ENCODE measurements around the gene KDM2B.

The KDM2B gene

GRCh38 chr12:121495746-121496145 lies 85.1 kb downstream of the KDM2B start:
- Histone ChIP-seq H2BK120ac (ENCODE audit: low read depth, low read length) (no peak overlapping the region), H2BK5ac (ENCODE audit: low read length) (no peak overlapping the region), H3K56ac (ENCODE audit: low read length) (no peak overlapping the region), H4K8ac (ENCODE audit: low read depth, low read length) (no peak overlapping the region), H3K79me1 (ENCODE audit: low read length) (peaks cover 6% of the 10 kb centered on the region), H3K27me3 (ENCODE audit: insufficient read depth, low read length, poor library complexity) (no peaks in the 10 kb centered on the region), H3K4me3 (ENCODE audit: low read length) (no peak overlapping the region), H2BK15ac (replicated peaks; ENCODE audit: low read depth) (no peak overlapping the region), H2AK5ac (ENCODE audit: low read length) (no peak overlapping the region), H3K9ac (ENCODE audit: low read length) (no peak overlapping the region), H3K27ac (ENCODE audit: low read depth, low read length) (no peak overlapping the region), H3K4me1 (ENCODE audit: control insufficient read depth, low read depth, low read length) (peaks cover 1% of the 10 kb centered on the region), H3K23ac (ENCODE audit: low read length) (no peak overlapping the region), H3K4me2 (ENCODE audit: low read length) (no peak overlapping the region), H3K4ac (ENCODE audit: low read depth, low read length) (no peak overlapping the region), H3K36me3 (ENCODE audit: control insufficient read depth, insufficient read depth, low read length) (peaks cover 8% of the 10 kb centered on the region), H3K18ac (ENCODE audit: low read length) (no peak overlapping the region), H3K79me2 (ENCODE audit: control insufficient read depth, insufficient read depth, low read length) (no peaks in the 10 kb centered on the region), H4K5ac (ENCODE audit: low read length) (no peak overlapping the region)
- no CpG with 5 or more reads among the region's 8 CpGs for WGBS (ENCODE audit: extremely low coverage, insufficient coverage, low lambda C conversion rate)
- no peak for DNase-seq

DNA sequence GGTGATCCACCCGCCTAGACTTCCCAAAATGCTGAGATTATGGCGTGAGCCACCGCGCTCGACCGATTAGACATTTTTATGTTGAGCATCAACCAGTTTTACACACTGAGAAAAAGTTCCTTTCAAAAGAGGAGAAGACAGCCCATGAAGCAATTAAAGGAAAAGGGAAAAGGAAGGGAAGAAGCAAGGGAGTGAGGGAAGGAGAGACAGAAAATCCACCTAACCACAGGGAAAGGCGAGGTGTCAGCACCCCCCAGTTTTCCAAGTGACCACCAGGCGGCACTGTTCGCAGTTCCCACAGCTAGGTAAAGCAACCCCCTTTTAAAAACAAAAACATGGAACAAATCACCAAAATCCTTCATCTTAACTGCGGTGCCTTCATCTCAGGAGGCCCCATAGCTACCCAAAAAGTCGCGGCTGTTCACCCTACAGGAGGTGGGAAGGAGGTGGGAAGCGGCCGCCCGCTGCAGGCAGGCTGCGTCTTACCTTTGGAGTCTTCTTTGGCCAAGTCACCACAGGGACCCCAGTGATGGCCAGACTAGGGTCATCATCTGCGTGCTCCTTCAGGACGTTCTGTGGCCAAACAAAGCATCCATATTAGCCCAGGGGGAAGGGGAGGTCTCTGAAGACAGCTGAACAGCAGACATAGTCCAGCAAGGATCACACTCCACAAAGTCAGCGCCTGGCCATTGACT lies 86.6 kb downstream of the KDM2B start:
- peak; percentile 57 for DNase-seq
- WGBS (ENCODE audit: extremely low coverage, insufficient coverage, low lambda C conversion rate) = no CpG with 5 or more reads among the region's 19 CpGs
- Histone ChIP-seq H3K4ac (ENCODE audit: low read depth, low read length) (no peak overlapping the region), H3K23ac (ENCODE audit: low read length) (no peak overlapping the region), H3K4me2 (ENCODE audit: low read length) (no peak overlapping the region), H2AK5ac (ENCODE audit: low read length) (no peak overlapping the region), H2BK5ac (ENCODE audit: low read length) (no peak overlapping the region), H3K27me3 (ENCODE audit: insufficient read depth, low read length, poor library complexity) (no peaks in the 10 kb centered on the region), H3K27ac (ENCODE audit: low read depth, low read length) (no peak overlapping the region), H3K79me2 (ENCODE audit: control insufficient read depth, insufficient read depth, low read length) (no peaks in the 10 kb centered on the region), H3K79me1 (ENCODE audit: low read length) (peaks cover 8% of the 10 kb centered on the region), H2BK120ac (ENCODE audit: low read depth, low read length) (no peak overlapping the region), H3K4me3 (ENCODE audit: low read length) (no peak overlapping the region), H3K9ac (ENCODE audit: low read length) (no peak overlapping the region), H2BK15ac (replicated peaks; ENCODE audit: low read depth) (no peak overlapping the region), H4K5ac (ENCODE audit: low read length) (no peak overlapping the region), H4K8ac (ENCODE audit: low read depth, low read length) (no peak overlapping the region), H3K4me1 (ENCODE audit: control insufficient read depth, low read depth, low read length) (peaks cover 1% of the 10 kb centered on the region), H3K36me3 (ENCODE audit: control insufficient read depth, insufficient read depth, low read length) (peaks cover 11% of the 10 kb centered on the region), H3K56ac (ENCODE audit: low read length) (no peak overlapping the region), H3K18ac (ENCODE audit: low read length) (no peak overlapping the region)

GRCh38 chr12:121490401-121491281 lies 90.2 kb downstream of the KDM2B start:
- Histone ChIP-seq H2BK15ac (replicated peaks; ENCODE audit: low read depth) (no peak overlapping the region), H3K9ac (ENCODE audit: low read length) (no peak overlapping the region), H2BK5ac (ENCODE audit: low read length) (no peak overlapping the region), H3K79me2 (ENCODE audit: control insufficient read depth, insufficient read depth, low read length) (peaks cover 3% of the 10 kb centered on the region), H3K56ac (ENCODE audit: low read length) (no peak overlapping the region), H3K23ac (ENCODE audit: low read length) (no peak overlapping the region), H3K18ac (ENCODE audit: low read length) (no peak overlapping the region), H3K27me3 (ENCODE audit: insufficient read depth, low read length, poor library complexity) (no peaks in the 10 kb centered on the region), H2AK5ac (ENCODE audit: low read length) (no peak overlapping the region), H3K4ac (ENCODE audit: low read depth, low read length) (no peak overlapping the region), H3K4me1 (ENCODE audit: control insufficient read depth, low read depth, low read length) (peaks cover 1% of the 10 kb centered on the region), H3K27ac (ENCODE audit: low read depth, low read length) (no peak overlapping the region), H3K4me2 (ENCODE audit: low read length) (no peak overlapping the region), H3K36me3 (ENCODE audit: control insufficient read depth, insufficient read depth, low read length) (peaks cover 8% of the 10 kb centered on the region), H4K8ac (ENCODE audit: low read depth, low read length) (no peak overlapping the region), H2BK120ac (ENCODE audit: low read depth, low read length) (no peak overlapping the region), H3K79me1 (ENCODE audit: low read length) (peaks cover 9% of the 10 kb centered on the region), H4K5ac (ENCODE audit: low read length) (no peak overlapping the region), H3K4me3 (ENCODE audit: low read length) (no peak overlapping the region)
- peak; percentile 66 for DNase-seq
- WGBS (ENCODE audit: extremely low coverage, insufficient coverage, low lambda C conversion rate) = no CpG with 5 or more reads among the region's 15 CpGs

- Histone ChIP-seq H3K79me2 (ENCODE audit: control insufficient read depth, insufficient read depth, low read length) (peaks cover 3% of the 10 kb centered on the region), H3K23ac (ENCODE audit: low read length) (no peak overlapping the region), H3K79me1 (ENCODE audit: low read length) (peaks cover 10% of the 10 kb centered on the region), H2AK5ac (ENCODE audit: low read length) (no peak overlapping the region), H2BK120ac (ENCODE audit: low read depth, low read length) (no peak overlapping the region), H4K8ac (ENCODE audit: low read depth, low read length) (no peak overlapping the region), H3K4me1 (ENCODE audit: control insufficient read depth, low read depth, low read length) (peaks cover 1% of the 10 kb centered on the region), H3K27ac (ENCODE audit: low read depth, low read length) (no peak overlapping the region), H3K4ac (ENCODE audit: low read depth, low read length) (no peak overlapping the region), H3K36me3 (ENCODE audit: control insufficient read depth, insufficient read depth, low read length) (peaks cover 5% of the 10 kb centered on the region), H4K5ac (ENCODE audit: low read length) (no peak overlapping the region), H2BK5ac (ENCODE audit: low read length) (no peak overlapping the region), H3K4me2 (ENCODE audit: low read length) (no peak overlapping the region), H3K18ac (ENCODE audit: low read length) (no peak overlapping the region), H3K56ac (ENCODE audit: low read length) (no peak overlapping the region), H2BK15ac (replicated peaks; ENCODE audit: low read depth) (no peak overlapping the region), H3K27me3 (ENCODE audit: insufficient read depth, low read length, poor library complexity) (no peaks in the 10 kb centered on the region), H3K9ac (ENCODE audit: low read length) (no peak overlapping the region), H3K4me3 (ENCODE audit: low read length) (no peak overlapping the region)
- no CpG with 5 or more reads among the region's 16 CpGs for WGBS (ENCODE audit: extremely low coverage, insufficient coverage, low lambda C conversion rate)
- DNase-seq = no peak
Measured at GRCh38 chr12:121489874-121490273, 90.9 kb downstream of the KDM2B start.

DNA sequence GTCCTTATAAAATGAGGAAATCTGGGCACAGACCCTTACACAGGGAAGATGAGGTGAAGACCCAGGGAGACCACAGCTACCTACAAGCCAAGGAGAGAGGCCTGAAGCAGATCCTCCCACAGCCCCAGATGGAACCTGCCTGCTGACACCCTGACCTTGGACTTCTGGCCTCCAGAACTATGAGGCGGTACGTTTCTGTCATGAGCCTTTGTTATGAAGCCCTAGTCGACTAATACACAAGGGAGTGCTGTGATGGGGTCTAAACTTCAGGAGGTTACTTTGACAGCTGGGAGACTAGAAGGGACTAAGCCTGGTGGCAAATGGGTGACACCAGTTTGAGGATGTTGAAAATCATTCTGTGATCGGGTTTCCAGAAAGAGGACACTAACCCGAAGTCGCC lies 95.9 kb downstream of the KDM2B start:
- Histone ChIP-seq H3K36me3 (ENCODE audit: control insufficient read depth, insufficient read depth, low read length) (peaks cover 2% of the 10 kb centered on the region), H3K18ac (ENCODE audit: low read length) (no peak overlapping the region), H4K5ac (ENCODE audit: low read length) (no peak overlapping the region), H3K79me1 (ENCODE audit: low read length) (peaks cover 5% of the 10 kb centered on the region), H2BK5ac (ENCODE audit: low read length) (no peak overlapping the region), H2AK5ac (ENCODE audit: low read length) (no peak overlapping the region), H3K4me1 (ENCODE audit: control insufficient read depth, low read depth, low read length) (no peaks in the 10 kb centered on the region), H3K4me2 (ENCODE audit: low read length) (no peak overlapping the region), H3K79me2 (ENCODE audit: control insufficient read depth, insufficient read depth, low read length) (peaks cover 3% of the 10 kb centered on the region), H3K4ac (ENCODE audit: low read depth, low read length) (no peak overlapping the region), H3K27ac (ENCODE audit: low read depth, low read length) (no peak overlapping the region), H3K23ac (ENCODE audit: low read length) (no peak overlapping the region), H3K27me3 (ENCODE audit: insufficient read depth, low read length, poor library complexity) (no peaks in the 10 kb centered on the region), H2BK15ac (replicated peaks; ENCODE audit: low read depth) (no peak overlapping the region), H3K56ac (ENCODE audit: low read length) (no peak overlapping the region), H3K9ac (ENCODE audit: low read length) (no peak overlapping the region), H4K8ac (ENCODE audit: low read depth, low read length) (no peak overlapping the region), H3K4me3 (ENCODE audit: low read length) (no peak overlapping the region), H2BK120ac (ENCODE audit: low read depth, low read length) (no peak overlapping the region)
- no peak for DNase-seq
- no CpG with 5 or more reads among the region's 6 CpGs for WGBS (ENCODE audit: extremely low coverage, insufficient coverage, low lambda C conversion rate)
